H1 (cell line): ENCODE data around the gene PACSIN2. TPM values are rescaled to one million over a fixed set of nuclear protein-coding genes. Genes with fewer than 3 reads are reported as not detected.

Experiments
- ATF2 ChIP-seq: IDR thresholded peaks from 2 replicates; pipeline ENCODE4 v1.6.1; 2012; ENCODE audit warnings: low read length, inconsistent platforms
- CHD2 ChIP-seq: IDR thresholded peaks from 2 replicates; pipeline ENCODE4 v1.6.1; 2012; ENCODE audit warnings: low read length, improper control_type of control experiment
- CHD7 ChIP-seq: fragments of 300-600 bp; sonication (generic); IDR thresholded peaks from 2 replicates; pipeline ENCODE4 v1.7.1; 2012; ENCODE audit warnings: low read length, moderate library complexity, mild to moderate bottlenecking, inconsistent platforms; ENCODE audit not compliant: insufficient replicate concordance
- RNF2 ChIP-seq: fragments of 200-900, 300-1000 bp; sonication (generic); IDR thresholded peaks from 2 replicates; pipeline ENCODE4 v1.7.1; 2016; ENCODE audit warnings: borderline replicate concordance, low read depth, mild to moderate bottlenecking, antibody characterized with exemption, low read length; ENCODE audit not compliant: poor library complexity, severe bottlenecking; ENCODE audit errors: missing control alignments
- SIX5 ChIP-seq: IDR thresholded peaks from 2 replicates; pipeline ENCODE4 v1.6.1; 2011; ENCODE audit warnings: mild to moderate bottlenecking, low read depth, low read length
- TAF1 ChIP-seq: IDR thresholded peaks from 2 replicates; pipeline ENCODE4 v1.6.1; 2011; ENCODE audit warnings: mild to moderate bottlenecking, low read depth, low read length
- TEAD4 ChIP-seq: IDR thresholded peaks from 2 replicates; pipeline ENCODE4 v1.6.1; 2012; ENCODE audit warnings: low read depth, low read length, inconsistent platforms, mixed read lengths
- ZNF274 ChIP-seq: IDR thresholded peaks from 2 replicates; pipeline ENCODE4 v1.7.0; 2012; ENCODE audit warnings: low read length, borderline replicate concordance; ENCODE audit errors: extremely low read depth
- polyA plus RNA-seq, 7 experiments: library from polyadenylated mRNA; depleted of rRNA in 3 of 7; stranded (reverse) in 5 of 7; unstranded in 2 of 7; fragments of >200 nt in 5 of 7; fragments of 200-250 nt in 2 of 7; gene quantifications; 1 replicate in 5 of 7; 2 replicates in 1 of 7; 4 replicates in 1 of 7; pipeline versions ENCODE4 v1.2.1 to v1.2.3, GENCODE V29; 2011 to 2013; ENCODE audit warnings: missing spikeins in 2 of 7, mixed read lengths in 2 of 7
- total RNA-seq: library from RNA; stranded (reverse); fragmentation: NEBNext Ultra II Directional; extraction: Animal tissue kit (Norgen Biotek cat#: 25700); gene quantifications from 2 replicates; pipeline ENCODE4 v1.2.1, GENCODE V29; 2021

PACSIN2 gene
- total and polyA plus RNA-seq, 2 of the 8 experiments (the other 6 are each of a cell fraction or from before 2014, with no cell fraction given), result 44.8 to 64.2 TPM

GRCh38 chr22:42871146-42872050 lies 143.6 kb downstream of the PACSIN2 start (continued):
- TF ChIP-seq ATF2, result no peak
- TF ChIP-seq SIX5, result no peak
- TF ChIP-seq CHD2, result no peak
- no peak for TF ChIP-seq ZNF274
- no peak for TF ChIP-seq TAF1
- no peak for TF ChIP-seq TEAD4
- no peak for TF ChIP-seq CHD7
- TF ChIP-seq RNF2, result no peak
